Cerebellar cortex (tissue), 1 donor: ENCODE measurements around the gene MAPK1.
"Not testable (repeated sequence)": the region's sequence is repeated elsewhere in the genome, so short reads cannot be mapped to it uniquely, and the experiment has no call there.

Source experiments
- DNase-seq: peaks from one replicate; pipeline ENCODE4 v3.0.0-alpha.2; 2015; ENCODE audit warnings: low spot score

MAPK1 gene

GRCh38 chr22:21867528-21868266 is at the start of gene MAPK1:
Gene MAPK1 (minus strand): TSS chr22:21867645. CDS start chr22:21867440, 205 bp downstream.
- peak; percentile 89 for DNase-seq

GRCh38 chr22:21916309-21916918 is 49.0 kb upstream of the MAPK1 start:
- no peak for DNase-seq

GRCh38 chr22:21915624-21916308 is 48.3 kb upstream of the MAPK1 start:
- no peak for DNase-seq

GRCh38 chr22:21914033-21914642 is 46.7 kb upstream of the MAPK1 start:
- not testable (repeated sequence) for DNase-seq

GRCh38 chr22:21910367-21910766 is 42.9 kb upstream of the MAPK1 start:
- not testable (repeated sequence) for DNase-seq

- no peak for DNase-seq
Observed at GRCh38 chr22:21909871-21910270, 42.4 kb upstream of the MAPK1 start.

- no peak for DNase-seq
Observed at GRCh38 chr22:21907638-21908522, 40.4 kb upstream of the MAPK1 start.

GRCh38 chr22:21905234-21905633 is 37.8 kb upstream of the MAPK1 start:
- not testable (repeated sequence) for DNase-seq

GRCh38 chr22:21904250-21904789 is 36.9 kb upstream of the MAPK1 start:
- no peak for DNase-seq

GRCh38 chr22:21903283-21903682 is 35.8 kb upstream of the MAPK1 start:
- DNase-seq = no peak

- no peak for DNase-seq
Observed at GRCh38 chr22:21902296-21903087, 35.0 kb upstream of the MAPK1 start.

- DNase-seq = no peak
Observed at GRCh38 chr22:21898354-21898896, 31.0 kb upstream of the MAPK1 start.

GRCh38 chr22:21896951-21897513 is 29.6 kb upstream of the MAPK1 start:
- DNase-seq = no peak

- DNase-seq = not testable (repeated sequence)
Observed at GRCh38 chr22:21896275-21896674, 28.8 kb upstream of the MAPK1 start.

- no peak for DNase-seq
Observed at GRCh38 chr22:21894799-21895198, 27.4 kb upstream of the MAPK1 start.

GRCh38 chr22:21889251-21889990 is 22.0 kb upstream of the MAPK1 start:
- no peak for DNase-seq

- no peak for DNase-seq
Observed at GRCh38 chr22:21887841-21888240, 20.4 kb upstream of the MAPK1 start.

- DNase-seq = not testable (repeated sequence)
Observed at GRCh38 chr22:21883930-21884329, 16.5 kb upstream of the MAPK1 start.

- DNase-seq = not testable (repeated sequence)
Observed at GRCh38 chr22:21882754-21883333, 15.4 kb upstream of the MAPK1 start.
